ENCODE measurements around the gene CTIF.

CTIF gene

DNA sequence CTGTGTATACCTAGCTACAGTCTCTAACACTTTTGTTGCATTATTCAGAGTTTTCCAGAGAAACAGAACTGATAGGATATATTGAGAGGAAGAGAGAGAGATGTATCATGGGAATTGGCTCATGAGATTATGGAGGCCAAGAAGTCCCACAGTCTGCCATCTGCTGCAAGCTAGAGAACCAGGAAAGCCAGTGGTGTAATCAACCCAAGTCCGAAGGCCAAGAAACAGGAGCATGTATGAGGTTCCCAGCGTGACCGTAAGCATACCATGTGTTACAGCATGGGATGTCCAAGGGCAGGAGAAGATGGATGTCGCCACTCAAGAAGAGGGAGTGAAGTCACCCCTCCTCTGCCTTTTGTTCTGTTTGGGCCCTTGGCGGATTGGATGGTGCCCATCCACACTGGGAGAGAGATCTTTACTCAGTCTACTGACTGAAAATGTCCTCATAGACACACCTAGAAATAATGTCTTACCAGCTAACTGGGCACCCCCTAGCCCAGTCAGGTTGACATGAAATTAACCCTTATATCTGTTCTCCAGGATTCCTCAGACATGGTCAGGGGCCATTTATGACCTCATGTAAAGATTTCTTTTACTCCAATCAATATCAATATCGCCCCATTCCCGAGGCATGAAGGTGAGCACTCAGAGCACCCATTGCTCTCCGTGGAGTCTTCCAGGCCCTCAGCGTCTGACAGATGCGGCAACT, 179.6 kb downstream of the CTIF start:
- no peaks in the 10 kb centered on the region for H3K9me3 Mint-ChIP-seq
- no peak overlapping the region for H3K27ac Mint-ChIP-seq
- H3K4me1 Mint-ChIP-seq = no peaks in the 10 kb centered on the region
- no peak overlapping the region for H3K4me3 Mint-ChIP-seq
- H3K36me3 Mint-ChIP-seq = no peaks in the 10 kb centered on the region
- no peaks in the 10 kb centered on the region for H3K27me3 Mint-ChIP-seq

GRCh38 chr18:48719388-48719787, 180.6 kb downstream of the CTIF start:
- H3K4me3 Mint-ChIP-seq = no peak overlapping the region
- H3K9me3 Mint-ChIP-seq = no peaks in the 10 kb centered on the region
- H3K27me3 Mint-ChIP-seq = no peaks in the 10 kb centered on the region
- H3K4me1 Mint-ChIP-seq = no peaks in the 10 kb centered on the region
- H3K27ac Mint-ChIP-seq = no peak overlapping the region
- H3K36me3 Mint-ChIP-seq = no peaks in the 10 kb centered on the region

DNA sequence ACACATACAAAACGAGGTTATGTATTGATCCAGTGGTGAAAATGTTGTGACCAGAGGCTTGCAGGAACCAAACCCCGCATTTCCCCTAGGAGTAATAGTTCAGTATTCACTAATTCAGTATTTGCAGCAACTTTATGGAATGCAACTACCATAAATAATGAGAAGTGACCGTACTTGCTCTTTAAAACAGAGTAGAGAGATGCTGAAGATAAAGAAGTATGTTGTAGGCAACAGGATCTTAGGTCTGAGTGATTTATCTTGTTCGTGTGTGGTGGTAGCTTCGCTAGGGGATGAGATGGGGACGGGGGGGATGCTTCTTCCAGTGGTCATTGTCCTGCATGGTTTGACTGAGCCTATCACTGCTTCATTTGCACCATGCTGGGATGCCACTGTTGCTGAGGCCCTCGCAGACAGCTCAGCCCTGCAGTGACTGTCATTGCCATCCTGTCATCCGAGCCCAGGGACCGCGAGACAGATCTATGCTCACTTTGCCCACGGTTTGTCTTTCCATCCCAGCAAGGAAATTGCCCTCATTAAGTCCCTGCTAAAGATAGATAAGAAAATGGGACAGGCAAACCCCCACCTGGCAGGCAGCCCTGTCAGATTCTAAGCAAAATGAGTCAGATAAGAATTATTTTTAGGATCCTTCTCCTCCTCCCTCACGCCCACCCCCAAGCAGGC, 181.3 kb downstream of the CTIF start:
- H3K4me3 Mint-ChIP-seq = no peak overlapping the region
- no peaks in the 10 kb centered on the region for H3K9me3 Mint-ChIP-seq
- H3K27me3 Mint-ChIP-seq = no peaks in the 10 kb centered on the region
- H3K27ac Mint-ChIP-seq = no peak overlapping the region
- no peaks in the 10 kb centered on the region for H3K36me3 Mint-ChIP-seq
- H3K4me1 Mint-ChIP-seq = no peaks in the 10 kb centered on the region

DNA sequence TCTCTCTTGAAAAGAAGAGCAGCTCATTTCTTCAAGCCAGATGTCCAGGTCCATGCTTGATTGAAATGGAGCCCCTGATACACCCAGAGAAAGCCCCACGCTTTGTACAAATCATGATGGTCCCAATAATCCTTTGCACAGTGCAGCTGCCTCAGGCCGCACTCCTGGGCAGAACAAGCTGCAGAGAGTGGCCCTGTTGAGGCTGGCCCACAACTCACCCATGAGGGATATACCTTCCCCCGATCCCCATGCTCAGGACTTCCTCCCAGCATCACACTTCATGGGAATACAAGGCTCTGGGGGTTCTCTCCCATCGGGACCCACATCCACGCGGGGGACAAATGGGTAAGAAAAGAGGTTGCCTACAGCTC, 181.8 kb downstream of the CTIF start:
- Mint-ChIP-seq H3K4me1 (no peaks in the 10 kb centered on the region), H3K27me3 (no peaks in the 10 kb centered on the region), H3K9me3 (no peaks in the 10 kb centered on the region), H3K4me3 (no peak overlapping the region), H3K36me3 (no peaks in the 10 kb centered on the region), H3K27ac (no peak overlapping the region)

- no peaks in the 10 kb centered on the region for H3K9me3 Mint-ChIP-seq
- H3K4me3 Mint-ChIP-seq = no peak overlapping the region
- no peak overlapping the region for H3K27ac Mint-ChIP-seq
- no peaks in the 10 kb centered on the region for H3K36me3 Mint-ChIP-seq
- no peaks in the 10 kb centered on the region for H3K4me1 Mint-ChIP-seq
- H3K27me3 Mint-ChIP-seq = no peaks in the 10 kb centered on the region
These were observed 182.5 kb downstream of the CTIF start for GRCh38 chr18:48721312-48721711.

DNA sequence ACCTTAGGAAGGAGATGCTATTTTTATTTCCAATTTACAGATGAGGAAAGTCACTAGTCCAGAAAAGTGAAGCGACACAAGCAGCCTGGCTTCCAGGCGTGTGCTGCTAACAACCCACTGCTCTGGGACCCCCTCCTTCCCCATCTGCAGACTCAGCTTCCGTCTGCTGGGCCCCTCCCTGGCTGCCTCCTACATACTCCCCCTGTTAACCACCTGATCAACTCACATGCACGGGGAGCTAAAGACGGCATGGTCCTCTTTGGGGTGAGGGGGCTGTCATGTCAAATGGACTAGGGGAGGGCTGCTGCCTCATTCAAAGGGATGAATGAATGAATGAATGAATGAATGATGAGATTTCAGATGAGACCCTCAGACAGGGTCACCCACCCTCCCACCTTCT, 184.2 kb downstream of the CTIF start:
- H3K4me1 Mint-ChIP-seq = no peaks in the 10 kb centered on the region
- H3K27me3 Mint-ChIP-seq = no peaks in the 10 kb centered on the region
- no peak overlapping the region for H3K27ac Mint-ChIP-seq
- no peak overlapping the region for H3K4me3 Mint-ChIP-seq
- no peaks in the 10 kb centered on the region for H3K36me3 Mint-ChIP-seq
- no peaks in the 10 kb centered on the region for H3K9me3 Mint-ChIP-seq

DNA sequence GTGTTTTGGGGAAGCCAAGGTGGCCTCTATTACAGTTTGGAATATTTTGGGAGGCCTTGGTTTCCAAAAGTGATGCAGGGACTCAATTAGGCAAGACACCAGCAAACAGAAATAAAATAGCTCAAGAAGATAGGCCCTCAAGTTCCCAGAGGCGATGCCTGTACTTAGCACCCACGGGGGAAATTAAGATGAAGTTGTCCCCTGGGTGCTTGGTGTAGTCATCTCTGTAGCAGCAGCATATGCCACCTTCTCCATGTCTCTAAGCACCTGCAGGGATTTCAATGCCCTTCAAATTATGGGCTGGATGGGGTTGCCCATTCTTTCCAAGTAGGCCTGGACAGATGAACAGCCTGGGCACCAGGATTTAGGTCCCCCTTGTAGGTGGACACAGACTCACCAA, 185.0 kb downstream of the CTIF start:
- Mint-ChIP-seq H3K4me1 (no peaks in the 10 kb centered on the region), H3K36me3 (no peaks in the 10 kb centered on the region), H3K4me3 (no peak overlapping the region), H3K9me3 (no peaks in the 10 kb centered on the region), H3K27me3 (no peaks in the 10 kb centered on the region), H3K27ac (no peak overlapping the region)

DNA sequence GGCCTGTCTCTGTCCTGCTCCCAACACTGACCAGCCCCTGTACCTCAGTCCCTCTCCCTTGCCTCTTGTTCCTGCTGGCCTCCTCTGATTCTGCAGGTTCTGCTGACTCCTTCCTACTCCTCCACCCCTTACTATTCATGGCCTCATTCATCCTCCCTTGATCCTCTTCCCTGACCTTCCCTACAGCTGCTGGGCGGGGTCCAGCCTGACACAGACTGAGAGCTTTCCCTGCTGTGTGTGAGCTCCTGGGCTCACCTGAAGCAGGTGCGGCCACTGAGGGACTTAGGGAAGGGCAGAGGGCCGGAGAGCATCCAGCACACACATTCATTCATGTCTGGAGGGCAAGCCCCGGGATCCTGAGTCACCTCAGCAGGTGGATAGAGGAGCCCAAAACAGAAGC, 185.6 kb downstream of the CTIF start:
- H3K27me3 Mint-ChIP-seq = no peaks in the 10 kb centered on the region
- no peaks in the 10 kb centered on the region for H3K36me3 Mint-ChIP-seq
- no peak overlapping the region for H3K4me3 Mint-ChIP-seq
- no peaks in the 10 kb centered on the region for H3K9me3 Mint-ChIP-seq
- no peaks in the 10 kb centered on the region for H3K4me1 Mint-ChIP-seq
- H3K27ac Mint-ChIP-seq = no peak overlapping the region

GRCh38 chr18:48724939-48725338, 186.1 kb downstream of the CTIF start:
- Mint-ChIP-seq H3K27ac (no peak overlapping the region), H3K4me1 (no peaks in the 10 kb centered on the region), H3K4me3 (no peak overlapping the region)

GRCh38 chr18:48725562-48725961, 186.7 kb downstream of the CTIF start:
- Mint-ChIP-seq H3K4me1 (no peaks in the 10 kb centered on the region), H3K27ac (no peak overlapping the region), H3K4me3 (no peak overlapping the region), H3K27me3 (no peaks in the 10 kb centered on the region), H3K9me3 (no peaks in the 10 kb centered on the region), H3K36me3 (no peaks in the 10 kb centered on the region)

More at GRCh38 chr18:48724939-48725338, 186.1 kb downstream of the CTIF start:
- Mint-ChIP-seq H3K27me3 (no peaks in the 10 kb centered on the region), H3K36me3 (no peaks in the 10 kb centered on the region), H3K9me3 (no peaks in the 10 kb centered on the region)

- Mint-ChIP-seq H3K4me1 (no peaks in the 10 kb centered on the region), H3K36me3 (no peaks in the 10 kb centered on the region), H3K27ac (no peak overlapping the region), H3K27me3 (no peaks in the 10 kb centered on the region), H3K4me3 (no peak overlapping the region), H3K9me3 (no peaks in the 10 kb centered on the region)
These were observed 188.8 kb downstream of the CTIF start for GRCh38 chr18:48727681-48728080.

GRCh38 chr18:48728204-48728833, 189.5 kb downstream of the CTIF start:
- no peaks in the 10 kb centered on the region for H3K36me3 Mint-ChIP-seq
- no peaks in the 10 kb centered on the region for H3K9me3 Mint-ChIP-seq
- H3K4me1 Mint-ChIP-seq = no peaks in the 10 kb centered on the region
- H3K4me3 Mint-ChIP-seq = no peak overlapping the region
- H3K27me3 Mint-ChIP-seq = no peaks in the 10 kb centered on the region
- no peak overlapping the region for H3K27ac Mint-ChIP-seq

GRCh38 chr18:48729404-48729803, 190.6 kb downstream of the CTIF start:
- H3K27me3 Mint-ChIP-seq = no peaks in the 10 kb centered on the region
- H3K4me3 Mint-ChIP-seq = no peak overlapping the region
- no peak overlapping the region for H3K27ac Mint-ChIP-seq
- no peaks in the 10 kb centered on the region for H3K9me3 Mint-ChIP-seq
- H3K36me3 Mint-ChIP-seq = no peaks in the 10 kb centered on the region
- H3K4me1 Mint-ChIP-seq = no peaks in the 10 kb centered on the region

DNA sequence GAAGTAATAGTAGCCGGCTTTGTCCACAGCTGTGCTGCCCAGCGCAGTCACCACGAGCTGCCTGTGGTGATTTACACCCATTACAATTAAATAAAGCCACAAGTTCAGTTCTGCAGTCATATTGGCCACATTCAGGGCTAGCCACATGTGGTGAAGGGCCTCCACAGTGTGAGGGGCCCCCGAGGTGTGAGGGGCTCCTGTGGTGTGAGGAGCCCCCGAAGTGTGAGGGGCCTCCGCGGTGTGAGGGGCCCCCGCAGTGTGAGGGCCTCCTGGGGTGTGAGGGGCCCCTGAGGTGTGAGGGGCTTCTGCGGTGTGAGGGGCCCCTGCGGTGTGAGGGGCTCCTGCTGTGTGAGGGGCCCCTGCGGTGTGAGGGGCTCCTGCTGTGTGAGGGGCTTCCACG, 191.2 kb downstream of the CTIF start:
- Mint-ChIP-seq H3K27me3 (no peaks in the 10 kb centered on the region), H3K4me3 (no peak overlapping the region), H3K27ac (no peak overlapping the region), H3K4me1 (peaks cover 1% of the 10 kb centered on the region), H3K9me3 (no peaks in the 10 kb centered on the region), H3K36me3 (no peaks in the 10 kb centered on the region)

DNA sequence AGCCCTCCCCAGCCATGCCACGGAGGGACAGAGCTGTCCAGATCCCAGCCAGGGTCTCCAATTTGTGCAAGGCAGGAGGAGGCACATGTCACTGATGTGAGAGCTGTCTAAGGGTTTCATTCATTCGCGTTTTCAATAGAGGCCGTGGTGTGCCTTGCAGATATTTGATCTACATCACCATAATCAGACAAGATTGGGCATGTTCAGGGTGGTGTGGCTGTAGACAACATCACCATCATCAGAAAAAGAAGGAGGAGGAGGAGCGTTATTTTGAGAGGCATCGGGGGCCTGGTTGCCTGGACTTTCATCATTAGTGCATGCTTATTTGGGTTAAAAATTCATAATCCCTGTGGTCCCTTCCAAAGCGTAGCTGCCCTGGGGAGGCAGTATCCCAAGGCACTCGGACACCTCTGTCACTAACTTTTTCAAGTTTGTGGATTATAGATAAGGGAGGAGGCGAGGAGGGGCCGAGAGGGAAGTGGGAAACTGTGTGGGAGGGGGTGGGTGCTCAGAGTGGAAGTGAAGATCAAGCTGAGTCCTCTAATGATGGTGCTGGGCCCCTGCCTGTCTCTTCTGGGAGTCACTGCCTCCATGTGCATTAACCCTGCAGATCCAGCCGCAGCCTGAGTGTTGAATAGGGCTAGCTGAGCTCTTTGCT, 194.1 kb downstream of the CTIF start:
- Mint-ChIP-seq H3K27ac (no peak overlapping the region), H3K9me3 (no peaks in the 10 kb centered on the region), H3K36me3 (no peaks in the 10 kb centered on the region), H3K4me1 (peaks cover 5% of the 10 kb centered on the region), H3K27me3 (no peaks in the 10 kb centered on the region), H3K4me3 (no peak overlapping the region)

DNA sequence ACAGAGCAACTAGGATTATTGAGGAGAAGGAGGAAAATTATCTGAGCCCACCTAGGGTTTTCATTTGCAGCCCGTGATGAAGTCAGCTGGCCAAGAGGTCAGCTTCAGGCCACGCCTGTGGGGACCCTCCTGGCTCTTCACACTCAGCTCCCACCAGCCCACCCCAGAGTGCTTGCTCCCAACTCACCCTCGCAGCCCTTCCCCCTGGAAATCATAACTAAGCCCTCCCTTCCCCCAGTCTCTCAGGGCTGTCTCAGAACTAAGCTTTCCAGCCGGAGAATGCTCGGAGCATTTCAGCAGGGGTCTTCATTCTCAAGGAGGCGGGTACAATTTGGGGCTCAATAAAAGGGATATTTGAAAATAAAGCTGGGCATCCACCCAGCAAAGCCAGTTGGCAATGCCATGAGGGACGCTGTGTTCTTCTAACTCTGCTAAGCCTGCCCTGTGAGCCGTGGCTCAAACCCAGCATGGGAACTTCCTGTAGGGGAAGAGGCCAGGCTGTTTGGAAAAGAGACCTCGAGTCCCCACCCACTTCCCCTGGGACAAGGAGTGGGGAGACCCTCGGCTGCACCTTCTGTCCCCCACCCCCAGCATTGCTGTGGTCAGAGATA, 194.9 kb downstream of the CTIF start:
- H3K36me3 Mint-ChIP-seq = no peaks in the 10 kb centered on the region
- no peaks in the 10 kb centered on the region for H3K9me3 Mint-ChIP-seq
- no peak overlapping the region for H3K27ac Mint-ChIP-seq
- peaks cover 5% of the 10 kb centered on the region for H3K4me1 Mint-ChIP-seq
- no peak overlapping the region for H3K4me3 Mint-ChIP-seq
- no peaks in the 10 kb centered on the region for H3K27me3 Mint-ChIP-seq

Data from activated naive CD4-positive, alpha-beta T cell treated with anti-CD3 and anti-CD28 coated beads, Interleukin-2, amount 50 U/mL, for 24 hours (primary cell).